Heart left ventricle (tissue), 13 donors: ENCODE data around the gene DNM3.

Experiments used
- POLR2A ChIP-seq, 2 donors: fragments of 450-650 bp; IDR thresholded peaks; one replicate each; pipeline ENCODE4 v1.6.1; 2017; ENCODE audit warnings: antibody characterized with exemption in 2 of 2, mild to moderate bottlenecking in 2 of 2, moderate library complexity in 2 of 2
- TF ChIP-seq, protein P1 (sequence below), 12 donors: fragments of 200-600 bp; sonication (generic) in 4 of 12; IDR thresholded peaks; one replicate each; pipeline versions ENCODE4 v1.5.0 to v1.8.0; 2018 to 2022; ENCODE audit warnings: antibody characterized with exemption in 12 of 12, mild to moderate bottlenecking in 5 of 12
- donor health status: ischemic (EF 13 %, LVEDD 7.1; RV severe dilation, severe dysfunction).
- donor health status: DM: no; HTN: yes; CAD: no.
- donor health status: DM: no; HTN: no; CAD: no.
- donor health status: ischemic (EF 25% LVEDD 6.9; RV normal size, moderate dysfunction).
- donor health status: ischemic (EF 25% LVEDD 5.7; RV mildly dilated, moderate dysfunction).
- donor health status: ischemic (EF 35%, LVEDD 5.7; RV mildly dilated, moderate dysfunction).
- donor health status: nonischemic (EF 11% LVEDD 7.7; RV severe dilation, severe dysfunction).
- donor health status: DM: yes; HTN: yes; CAD: no.
- donor health status: PGD.
- donor health status: ischemic (EF 29% LVEDD 5.4; RV normal size, mild dysfunction).
- donor health status: nonischemic (EF 23%, LVEDD 6.1; RV moderate dilation, normal function).

DNA sequence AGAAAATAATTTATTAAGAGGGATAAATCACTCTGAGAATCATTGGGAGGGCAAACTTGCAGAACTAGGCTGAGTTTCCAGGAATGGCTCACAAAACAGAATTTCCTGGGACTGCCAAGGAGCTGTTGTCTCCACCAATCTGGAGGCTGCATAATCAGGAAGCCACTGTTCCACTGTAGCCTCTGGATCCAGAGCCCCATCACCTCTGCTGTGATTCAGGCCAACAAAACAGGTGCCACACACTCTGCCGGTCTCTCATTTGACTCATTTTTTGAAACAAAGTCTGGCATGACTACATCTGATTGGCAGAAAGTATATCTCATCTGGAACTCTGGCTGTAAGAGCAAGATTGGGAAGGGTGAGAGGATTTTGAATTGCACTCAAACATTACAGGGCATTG is 400.2 kb downstream of the DNM3 start:
- TF ChIP-seq, protein P1, sequence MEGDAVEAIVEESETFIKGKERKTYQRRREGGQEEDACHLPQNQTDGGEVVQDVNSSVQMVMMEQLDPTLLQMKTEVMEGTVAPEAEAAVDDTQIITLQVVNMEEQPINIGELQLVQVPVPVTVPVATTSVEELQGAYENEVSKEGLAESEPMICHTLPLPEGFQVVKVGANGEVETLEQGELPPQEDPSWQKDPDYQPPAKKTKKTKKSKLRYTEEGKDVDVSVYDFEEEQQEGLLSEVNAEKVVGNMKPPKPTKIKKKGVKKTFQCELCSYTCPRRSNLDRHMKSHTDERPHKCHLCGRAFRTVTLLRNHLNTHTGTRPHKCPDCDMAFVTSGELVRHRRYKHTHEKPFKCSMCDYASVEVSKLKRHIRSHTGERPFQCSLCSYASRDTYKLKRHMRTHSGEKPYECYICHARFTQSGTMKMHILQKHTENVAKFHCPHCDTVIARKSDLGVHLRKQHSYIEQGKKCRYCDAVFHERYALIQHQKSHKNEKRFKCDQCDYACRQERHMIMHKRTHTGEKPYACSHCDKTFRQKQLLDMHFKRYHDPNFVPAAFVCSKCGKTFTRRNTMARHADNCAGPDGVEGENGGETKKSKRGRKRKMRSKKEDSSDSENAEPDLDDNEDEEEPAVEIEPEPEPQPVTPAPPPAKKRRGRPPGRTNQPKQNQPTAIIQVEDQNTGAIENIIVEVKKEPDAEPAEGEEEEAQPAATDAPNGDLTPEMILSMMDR (IDR thresholded peaks at IDR 0.05) = no peak
- no peak for TF ChIP-seq POLR2A (IDR thresholded peaks at IDR 0.05)
